ENCODE measurements around the gene DIP2C.
"Not testable (repeated sequence)": the region's sequence is repeated elsewhere in the genome, so short reads cannot be mapped to it uniquely, and the experiment has no call there.

The DIP2C gene

DNA sequence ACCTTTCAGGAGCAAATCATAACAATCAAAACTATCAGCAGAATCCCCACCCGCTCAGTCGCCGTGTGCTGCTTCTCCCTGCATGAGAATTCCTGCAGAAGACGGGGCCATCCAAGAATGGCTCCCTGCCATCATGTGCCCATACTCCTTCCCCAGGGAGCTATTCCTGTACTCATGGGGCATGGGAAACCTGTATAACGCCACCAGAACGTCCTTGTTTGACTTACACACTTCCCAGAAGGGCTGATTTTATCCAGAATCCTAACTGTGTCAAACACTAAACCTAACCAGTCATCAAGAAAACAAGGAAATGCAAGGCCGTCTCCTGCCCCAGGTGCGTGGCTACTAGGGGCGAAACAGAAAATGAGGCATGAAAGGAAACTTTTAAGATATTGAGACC is 16.0 kb downstream of the DIP2C start:
- DNase-seq, result no peak

- DNase-seq, result no peak
These were observed 16.5 kb downstream of the DIP2C start for GRCh38 chr10:672992-673391.

DNA sequence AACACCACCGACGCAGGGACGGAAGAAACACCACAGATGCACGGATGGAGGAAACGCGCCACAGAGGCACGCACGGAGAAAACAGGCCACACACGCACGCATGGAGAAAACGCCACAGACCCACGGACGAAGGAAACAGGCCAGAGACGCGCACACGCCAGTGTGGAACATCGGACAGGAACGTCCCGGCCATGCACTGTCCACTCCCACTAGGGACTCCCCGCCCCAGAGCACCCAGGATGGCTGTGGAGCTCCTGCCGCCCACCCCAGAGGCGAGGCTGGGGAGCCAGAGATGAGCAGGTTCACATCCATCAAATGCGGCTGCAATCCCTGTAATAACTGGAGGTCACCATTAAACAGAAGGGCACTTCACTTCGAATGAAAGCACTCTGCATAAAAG is 17.3 kb downstream of the DIP2C start:
- no peak for DNase-seq

DNA sequence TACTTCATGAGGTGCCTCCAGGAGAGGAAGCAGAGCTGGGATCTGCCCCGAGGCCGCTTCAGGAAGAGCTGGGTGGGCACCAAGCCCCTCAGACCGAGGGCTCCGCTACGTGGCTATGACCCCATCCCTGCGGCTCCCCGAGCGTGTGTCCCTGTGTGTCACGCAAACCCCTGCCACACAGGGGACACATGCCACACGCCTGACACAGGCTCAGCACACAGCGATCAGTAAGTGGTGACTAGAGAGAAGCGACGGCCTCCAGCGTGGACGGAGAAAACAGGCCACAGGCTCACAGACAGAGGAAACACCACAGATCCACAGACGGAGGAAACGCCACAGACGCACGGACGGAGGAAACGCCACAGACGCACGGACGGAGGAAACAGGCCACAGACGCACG is 18.5 kb downstream of the DIP2C start:
- DNase-seq, result no peak

- DNase-seq, result no peak
These were observed 19.4 kb downstream of the DIP2C start for GRCh38 chr10:670038-670437.

GRCh38 chr10:668786-669485 is 20.5 kb downstream of the DIP2C start:
- peak in 1 of 14 donors; percentile 14 for DNase-seq

DNA sequence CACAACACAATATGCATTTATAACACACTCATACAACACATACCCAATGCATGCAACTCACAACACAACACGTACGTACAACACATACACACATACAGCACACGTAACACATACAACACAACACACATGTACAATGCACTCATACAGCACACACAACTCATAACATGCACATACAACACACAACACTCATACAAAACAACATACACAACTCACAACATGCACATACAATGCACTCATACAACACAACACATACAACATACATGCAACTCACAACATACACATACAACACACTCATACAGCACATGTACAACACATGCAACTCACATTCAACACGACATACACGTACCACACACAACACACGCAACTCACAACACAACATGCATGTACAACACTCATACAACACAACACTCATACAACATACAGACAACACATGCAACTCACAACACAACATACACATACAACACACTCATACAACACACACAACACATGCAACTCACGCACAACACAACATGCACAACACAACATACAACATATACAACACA is 21.8 kb downstream of the DIP2C start:
- no peak for DNase-seq

DNA sequence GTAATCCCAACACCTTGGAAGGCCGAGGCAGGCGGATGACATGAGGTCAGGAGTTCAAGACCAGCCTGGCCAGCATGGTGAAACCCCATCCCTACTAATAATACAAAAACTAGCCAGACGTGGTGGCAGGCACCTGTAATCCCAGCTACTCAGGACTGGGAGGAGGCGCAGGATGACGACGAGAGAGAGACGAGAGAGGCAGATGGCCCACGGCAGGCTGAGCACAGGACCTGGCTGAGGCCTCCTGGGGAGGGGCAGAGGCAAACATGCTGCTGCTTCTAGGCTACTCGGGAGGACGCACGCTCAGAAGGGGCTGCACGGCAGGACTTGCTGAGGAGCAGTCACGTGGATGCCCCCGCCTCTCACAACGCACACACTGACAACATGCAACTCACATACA is 22.4 kb downstream of the DIP2C start:
- peak in 1 of 14 donors; percentile 63 for DNase-seq

GRCh38 chr10:666237-667012 is 23.0 kb downstream of the DIP2C start:
- DNase-seq, result no peak

DNA sequence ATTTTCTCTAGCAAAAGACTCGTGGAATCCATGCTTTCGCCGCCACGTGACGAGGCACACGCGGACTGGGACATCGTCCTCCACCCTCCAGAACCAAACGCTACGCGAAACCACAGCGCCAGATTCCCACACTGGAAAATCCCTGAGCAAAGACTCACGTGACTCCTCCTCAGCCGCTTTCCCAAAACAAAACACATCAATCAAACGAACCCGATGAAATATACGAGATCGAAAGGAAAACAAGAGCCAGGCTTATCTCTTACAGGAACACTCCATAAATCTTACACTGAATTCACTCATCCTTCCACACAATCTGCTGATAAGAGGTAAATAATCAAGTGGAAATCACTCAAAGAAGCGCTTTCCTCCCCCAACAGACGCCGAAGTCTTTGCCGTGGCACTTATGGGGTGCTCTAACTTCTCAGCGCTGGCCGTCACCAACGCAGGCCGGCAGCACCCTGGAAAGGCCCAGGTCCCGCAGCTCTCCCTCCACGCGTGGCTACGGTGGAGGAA is 23.8 kb downstream of the DIP2C start:
- DNase-seq, result no peak

DNA sequence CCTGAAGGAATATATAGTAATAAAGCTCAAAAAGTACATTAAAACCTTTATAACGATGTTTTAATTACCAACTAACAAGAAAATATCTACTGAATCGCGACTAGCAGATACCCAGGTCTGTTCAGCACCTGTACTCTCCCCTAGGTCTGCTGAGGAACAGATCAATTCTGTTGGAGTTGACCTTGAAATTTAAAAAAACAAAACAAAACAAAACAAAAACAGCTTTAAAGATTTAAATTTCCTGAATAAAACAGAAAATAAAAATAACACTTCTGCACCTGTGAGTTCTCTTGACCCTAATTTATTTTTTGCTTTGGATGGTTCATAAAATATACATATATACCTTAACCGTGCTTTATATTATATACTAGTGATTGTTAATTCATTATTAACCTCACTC is 24.6 kb downstream of the DIP2C start:
- no peak for DNase-seq

GRCh38 chr10:664301-664700 is 25.2 kb downstream of the DIP2C start:
- no peak for DNase-seq

- peak in 10 of 14 donors; percentile 44 to 94 (median 67) for DNase-seq
These were observed 25.6 kb downstream of the DIP2C start for GRCh38 chr10:663831-664251.

GRCh38 chr10:663466-663751 is 26.1 kb downstream of the DIP2C start:
- peak in 1 of 14 donors; percentile 64 for DNase-seq

DNA sequence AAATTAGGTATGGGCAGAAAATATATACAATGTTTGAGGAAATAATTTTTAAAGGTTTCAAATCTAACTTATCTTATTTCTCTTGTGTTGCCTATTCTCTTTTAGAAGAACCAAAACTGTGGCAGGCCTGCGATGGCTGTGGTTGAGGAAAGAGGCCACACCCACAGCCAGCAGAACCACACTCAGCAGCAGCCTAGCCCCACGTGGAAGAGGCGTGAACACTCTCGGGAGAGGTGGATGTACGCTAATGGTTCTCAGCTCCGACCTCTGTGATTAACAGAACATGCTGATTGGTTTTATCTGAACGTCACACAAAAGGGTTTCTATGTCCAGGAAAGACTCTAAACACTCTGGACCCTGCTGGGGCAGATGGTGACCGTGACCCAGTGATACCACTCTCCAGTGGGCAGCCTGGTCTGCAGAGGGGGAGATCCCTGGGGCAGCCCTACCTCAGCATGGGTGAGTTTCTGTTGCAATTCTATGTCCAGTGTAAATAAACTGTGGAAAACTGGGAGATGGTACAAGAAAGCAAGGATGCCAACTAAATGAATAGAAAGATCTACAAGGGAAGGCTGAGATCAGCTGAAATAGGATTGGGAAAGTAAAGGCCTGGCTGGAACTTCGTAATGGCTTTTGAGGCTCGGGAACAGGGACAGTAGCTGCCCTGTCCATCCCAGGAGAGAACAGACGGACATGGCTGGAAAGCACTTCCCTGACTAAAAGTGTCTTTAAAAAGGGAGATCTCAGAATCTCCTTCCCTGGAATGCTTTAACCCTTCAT is 26.6 kb downstream of the DIP2C start:
- peak in 1 of 14 donors; percentile 39 for DNase-seq

DNA sequence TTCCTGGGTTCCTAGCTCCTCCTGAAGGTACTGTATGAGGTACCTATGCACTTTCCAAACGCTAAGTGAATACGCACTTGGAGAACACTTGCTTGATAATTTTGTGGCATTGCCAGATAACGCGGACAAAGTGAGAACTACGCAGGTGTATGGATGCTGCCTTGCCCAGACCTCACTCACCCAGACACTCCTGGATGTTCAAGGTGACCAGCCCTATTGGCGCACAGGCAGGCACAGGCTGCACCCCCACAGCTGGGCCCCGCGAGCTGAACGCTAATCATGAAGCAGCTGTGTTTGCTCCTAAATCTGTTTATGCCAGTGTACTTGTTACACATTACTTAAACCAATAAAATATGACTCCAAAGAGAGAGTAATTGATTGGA is 27.3 kb downstream of the DIP2C start:
- DNase-seq, result no peak

DNA sequence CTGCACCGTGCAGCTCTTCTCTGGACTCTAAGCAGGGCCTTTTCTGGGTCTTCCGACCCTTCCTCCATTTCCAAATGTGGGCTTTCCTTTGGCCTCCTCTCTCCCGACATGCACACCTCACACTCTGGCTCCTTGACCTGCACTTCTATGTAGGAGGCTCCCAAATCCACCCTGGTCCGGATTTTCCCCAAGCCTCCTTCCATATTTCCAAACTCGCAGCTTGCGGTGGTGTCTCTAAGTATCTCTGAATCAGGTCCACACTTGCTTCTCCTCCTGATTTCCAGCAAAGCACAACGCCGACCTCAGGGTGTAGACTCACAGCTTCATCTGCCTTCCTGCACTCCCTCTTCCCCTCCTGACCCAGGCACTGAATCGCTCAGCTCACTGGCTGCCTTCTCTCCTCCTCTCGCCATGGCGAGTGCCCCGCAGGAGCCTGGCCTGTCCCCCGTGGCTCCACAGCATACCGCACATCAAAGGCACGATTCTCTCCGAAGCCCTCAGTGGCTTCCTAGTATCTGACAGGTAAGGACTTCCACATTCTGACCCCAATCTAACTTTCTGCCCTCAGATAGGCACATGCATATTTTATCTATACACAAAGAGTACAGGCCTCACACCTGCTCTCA is 27.8 kb downstream of the DIP2C start:
- peak in 1 of 14 donors; percentile 32 for DNase-seq

DNA sequence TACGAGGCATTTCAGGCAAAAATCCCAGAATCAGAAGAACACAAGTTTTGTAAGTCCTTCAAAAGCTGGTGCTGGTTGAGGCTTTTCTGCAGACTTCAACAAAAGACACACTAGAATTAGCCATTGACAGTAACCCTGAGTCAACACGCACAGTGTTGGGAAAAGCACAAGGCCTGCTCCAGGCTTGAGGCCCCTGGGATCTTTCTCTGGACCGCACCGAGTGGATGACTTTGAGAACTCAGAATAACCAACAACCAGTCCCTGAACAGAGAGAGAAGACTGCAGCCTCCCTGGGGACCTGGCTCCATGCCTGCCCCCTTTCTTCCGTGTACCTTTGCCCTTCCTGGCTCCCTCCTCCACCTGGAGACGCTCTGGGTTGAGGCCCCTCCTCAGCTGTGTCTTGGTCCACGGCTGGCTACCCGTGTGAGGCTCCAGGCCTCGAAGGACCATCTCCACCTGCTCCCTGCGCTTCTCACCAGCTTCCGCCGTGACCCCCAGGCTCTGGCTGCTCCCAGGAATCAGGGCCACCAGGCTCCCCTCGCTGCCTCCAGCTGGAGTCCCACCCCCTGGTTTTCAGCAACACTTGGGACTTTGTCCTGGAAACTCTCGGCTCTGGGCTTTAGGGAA is 28.4 kb downstream of the DIP2C start:
- peak in 3 of 14 donors; percentile 39 to 70 (median 56) for DNase-seq

DNA sequence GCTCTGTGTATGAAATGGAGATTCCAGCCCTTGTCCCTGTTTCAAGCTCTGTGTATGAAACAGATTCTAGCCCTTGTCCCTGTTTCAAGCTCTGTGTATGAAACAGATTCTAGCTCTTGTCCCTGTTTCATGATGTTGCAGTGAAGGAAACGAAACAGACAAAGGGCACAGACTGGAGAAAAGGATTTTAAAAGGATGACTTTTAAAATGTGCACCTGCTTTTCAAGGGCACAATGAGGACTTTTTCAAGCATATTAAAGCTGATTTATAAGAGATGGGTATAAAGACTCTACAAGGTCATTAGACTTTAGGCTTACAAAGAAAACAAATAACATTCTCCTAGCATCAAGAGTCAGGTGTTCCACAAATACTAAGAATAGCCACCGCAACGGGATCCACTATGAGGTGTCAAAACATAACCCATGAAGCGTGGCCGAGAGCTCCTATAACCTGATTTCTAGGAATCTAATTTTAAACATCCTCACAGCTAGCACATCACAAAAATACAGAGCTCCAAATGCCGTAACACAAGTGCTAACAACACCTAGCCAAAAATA is 29.0 kb downstream of the DIP2C start:
- DNase-seq, result peak in 1 of 14 donors; percentile 70

DNA sequence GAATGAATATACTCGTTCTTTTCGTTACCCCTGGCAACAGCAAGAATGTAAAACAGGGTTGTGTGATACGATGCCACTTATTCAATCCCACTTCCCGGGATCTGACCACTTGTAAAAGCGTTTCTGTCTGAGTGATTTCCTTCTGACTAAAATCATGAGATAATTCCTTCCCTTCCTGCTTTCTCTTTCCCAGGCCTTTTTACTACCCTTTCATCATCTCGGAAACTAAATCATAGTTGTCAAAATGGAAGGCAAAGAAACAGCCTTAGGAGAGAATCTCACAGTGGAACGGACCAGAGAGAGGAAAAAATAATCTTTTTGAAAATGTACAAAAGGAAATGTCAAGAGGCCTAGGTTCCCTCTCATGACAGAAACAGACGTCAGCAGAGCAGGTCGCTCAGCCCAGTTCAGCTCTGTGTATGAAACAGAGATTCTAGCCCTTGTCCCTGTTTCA is 29.8 kb downstream of the DIP2C start:
- peak in 1 of 14 donors; percentile 19 for DNase-seq

DNA sequence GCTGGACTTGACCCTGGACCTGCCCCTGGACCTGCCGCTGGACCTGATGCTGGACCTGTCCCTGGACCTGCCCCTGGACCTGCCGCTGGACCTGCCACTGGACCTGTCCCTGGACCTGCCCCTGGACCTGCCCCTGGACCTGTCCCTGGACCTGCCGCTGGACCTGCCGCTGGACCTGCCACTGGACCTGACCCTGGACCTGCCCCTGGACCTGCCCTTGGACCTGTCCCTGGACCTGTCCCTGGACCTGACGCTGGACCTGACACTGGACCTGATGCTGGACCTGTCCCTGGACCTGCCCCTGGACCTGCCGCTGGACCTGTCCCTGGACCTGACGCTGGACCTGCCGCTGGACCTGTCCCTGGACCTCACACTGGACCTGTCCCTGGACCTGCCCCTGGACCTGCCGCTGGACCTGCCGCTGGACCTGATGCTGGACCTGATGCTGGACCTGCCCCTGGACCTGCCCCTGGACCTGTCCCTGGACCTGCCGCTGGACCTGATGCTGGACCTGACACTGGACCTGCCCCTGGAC is 31.6 kb downstream of the DIP2C start:
- not testable (repeated sequence) for DNase-seq

Measured in C1 segment of cervical spinal cord (tissue), 14 donors.